ENCODE results near the gene GALR2.

Gene GALR2

GRCh38 chr17:76046064-76046463, 28.5 kb upstream of the GALR2 start:
- no peak for DNase-seq (ENCODE audit: low read depth)
- no peak overlapping the region for H3K4me3 ChIP-seq (ENCODE audit: low read depth, low read length)
- no peak for TF ChIP-seq CTCF (IDR thresholded peaks at IDR 0.05; ENCODE audit: control insufficient read depth, extremely low read depth, insufficient read depth)

- no peak overlapping the region for H3K4me3 ChIP-seq (ENCODE audit: low read depth, low read length)
- no peak for TF ChIP-seq CTCF (IDR thresholded peaks at IDR 0.05; ENCODE audit: control insufficient read depth, extremely low read depth, insufficient read depth)
- DNase-seq (ENCODE audit: low read depth) = no peak
These were observed 26.5 kb upstream of the GALR2 start for GRCh38 chr17:76048025-76048605.

DNA sequence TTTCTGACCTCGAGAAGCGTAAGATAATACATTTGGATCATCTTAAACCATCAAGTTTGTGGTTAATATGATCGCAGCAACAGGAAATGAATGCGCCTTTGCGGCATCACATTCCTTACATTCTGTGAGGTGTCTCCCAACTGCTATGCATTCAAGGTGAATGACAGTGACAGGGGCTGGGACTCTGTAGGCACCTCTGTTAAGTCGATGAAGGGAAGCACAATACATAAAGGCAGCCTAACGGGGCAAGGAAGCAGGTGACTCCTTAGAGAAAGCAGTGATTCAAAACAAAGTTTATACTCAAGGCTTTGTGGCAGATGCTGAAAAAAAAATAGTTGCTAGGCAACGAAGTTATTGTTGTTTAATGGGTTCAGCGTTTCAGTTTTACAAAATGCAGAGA, 25.9 kb upstream of the GALR2 start:
- no peak overlapping the region for H3K4me3 ChIP-seq (ENCODE audit: low read depth, low read length)
- no peak for DNase-seq (ENCODE audit: low read depth)
- TF ChIP-seq CTCF (IDR thresholded peaks at IDR 0.05; ENCODE audit: control insufficient read depth, extremely low read depth, insufficient read depth) = no peak

- no peak for TF ChIP-seq CTCF (IDR thresholded peaks at IDR 0.05; ENCODE audit: control insufficient read depth, extremely low read depth, insufficient read depth)
- no peak overlapping the region for H3K4me3 ChIP-seq (ENCODE audit: low read depth, low read length)
- no peak for DNase-seq (ENCODE audit: low read depth)
These were observed 25.3 kb upstream of the GALR2 start for GRCh38 chr17:76049239-76049638.

GRCh38 chr17:76049836-76050537, 24.6 kb upstream of the GALR2 start:
- DNase-seq (ENCODE audit: low read depth) = no peak
- no peak for TF ChIP-seq CTCF (IDR thresholded peaks at IDR 0.05; ENCODE audit: control insufficient read depth, extremely low read depth, insufficient read depth)
- no peak overlapping the region for H3K4me3 ChIP-seq (ENCODE audit: low read depth, low read length)

GRCh38 chr17:76050538-76051467, 23.8 kb upstream of the GALR2 start:
- peak; percentile 74 for DNase-seq (ENCODE audit: low read depth)
- no peak for TF ChIP-seq CTCF (IDR thresholded peaks at IDR 0.05; ENCODE audit: control insufficient read depth, extremely low read depth, insufficient read depth)
- peak overlapping the region; percentile 0 for H3K4me3 ChIP-seq (ENCODE audit: low read depth, low read length)
